GM12872 (cell line): Measurements from ENCODE around the gene UCN3.

Experiments used
- CTCF ChIP-seq: IDR thresholded peaks from 3 replicates; pipeline ENCODE4 v1.5.1; 2011; ENCODE audit warnings: low read depth, mild to moderate bottlenecking, low read length, moderate library complexity; ENCODE audit not compliant: insufficient read depth

Gene UCN3

GRCh38 chr10:5396556-5397300 is 32.0 kb downstream of the UCN3 start:
- TF ChIP-seq CTCF = no peak

DNA sequence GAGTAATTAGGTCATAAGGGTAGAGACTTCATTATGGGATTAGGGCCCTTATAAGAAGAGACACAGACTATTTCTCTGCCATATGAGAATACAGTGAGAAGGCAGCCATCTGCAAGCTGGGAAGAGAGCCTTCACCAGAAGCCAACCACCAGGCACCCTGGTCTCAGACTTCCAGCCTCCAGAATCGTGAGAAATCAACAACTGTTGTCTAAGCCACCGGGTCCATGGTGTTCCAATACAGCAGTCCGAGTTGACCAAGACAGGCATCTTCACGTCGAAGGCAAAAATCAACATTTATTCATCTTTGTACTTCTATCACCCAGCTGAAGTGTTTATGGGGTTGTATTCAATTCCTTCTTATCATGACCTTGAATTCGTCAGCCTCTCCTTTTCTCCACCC is 34.6 kb downstream of the UCN3 start:
- no peak for TF ChIP-seq CTCF

GRCh38 chr10:5400468-5401240 is 35.9 kb downstream of the UCN3 start:
- TF ChIP-seq CTCF = no peak

GRCh38 chr10:5402798-5403197 is 38.0 kb downstream of the UCN3 start:
- no peak for TF ChIP-seq CTCF

GRCh38 chr10:5404208-5405041 is 39.7 kb downstream of the UCN3 start, which contains the start of gene TUBAL3:
Gene TUBAL3 (minus strand): TSS chr10:5404828. CDS start chr10:5404792, 36 bp downstream.
- no peak for TF ChIP-seq CTCF

- no peak for TF ChIP-seq CTCF
Observed at GRCh38 chr10:5406918-5407317, 42.2 kb downstream of the UCN3 start.

- TF ChIP-seq CTCF = no peak
Observed at GRCh38 chr10:5411941-5412276, 47.1 kb downstream of the UCN3 start.
